DND-41 (cell line): ENCODE data around the gene WDFY4.

Experiments used
- EZH2 ChIP-seq: IDR thresholded peaks from 3 replicates; pipeline ENCODE4 v1.6.1; 2012; ENCODE audit warnings: borderline replicate concordance, low read depth, mild to moderate bottlenecking, moderate library complexity, low read length, inconsistent platforms; ENCODE audit not compliant: severe bottlenecking
- TF ChIP-seq, protein P1 (sequence below): IDR thresholded peaks from 2 replicates; pipeline ENCODE4 v1.5.1; 2012; ENCODE audit warnings: borderline replicate concordance, low read length, moderate library complexity, mild to moderate bottlenecking; ENCODE audit not compliant: poor library complexity, severe bottlenecking; ENCODE audit errors: extremely low read depth

DNA sequence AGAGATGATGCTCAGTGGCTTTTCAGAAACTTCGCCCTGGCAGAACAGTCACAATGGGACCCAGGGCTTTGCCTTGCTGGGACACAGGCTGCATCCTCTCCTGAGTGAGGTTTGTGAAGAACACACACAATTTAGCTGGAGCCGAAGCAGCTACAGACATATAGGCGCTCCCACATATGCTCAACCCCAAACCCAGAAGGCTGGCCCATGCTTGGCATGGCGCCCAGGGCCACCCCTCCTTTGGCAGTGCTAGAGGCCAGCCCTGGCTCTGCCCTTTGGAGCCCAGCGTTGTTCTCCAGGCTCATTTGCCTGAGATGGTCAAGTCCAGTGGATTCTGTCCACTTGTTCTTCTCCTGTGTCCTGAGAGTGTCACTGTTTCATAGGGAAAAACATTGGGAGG, 94.4 kb downstream of the WDFY4 start:
- TF ChIP-seq, protein P1, sequence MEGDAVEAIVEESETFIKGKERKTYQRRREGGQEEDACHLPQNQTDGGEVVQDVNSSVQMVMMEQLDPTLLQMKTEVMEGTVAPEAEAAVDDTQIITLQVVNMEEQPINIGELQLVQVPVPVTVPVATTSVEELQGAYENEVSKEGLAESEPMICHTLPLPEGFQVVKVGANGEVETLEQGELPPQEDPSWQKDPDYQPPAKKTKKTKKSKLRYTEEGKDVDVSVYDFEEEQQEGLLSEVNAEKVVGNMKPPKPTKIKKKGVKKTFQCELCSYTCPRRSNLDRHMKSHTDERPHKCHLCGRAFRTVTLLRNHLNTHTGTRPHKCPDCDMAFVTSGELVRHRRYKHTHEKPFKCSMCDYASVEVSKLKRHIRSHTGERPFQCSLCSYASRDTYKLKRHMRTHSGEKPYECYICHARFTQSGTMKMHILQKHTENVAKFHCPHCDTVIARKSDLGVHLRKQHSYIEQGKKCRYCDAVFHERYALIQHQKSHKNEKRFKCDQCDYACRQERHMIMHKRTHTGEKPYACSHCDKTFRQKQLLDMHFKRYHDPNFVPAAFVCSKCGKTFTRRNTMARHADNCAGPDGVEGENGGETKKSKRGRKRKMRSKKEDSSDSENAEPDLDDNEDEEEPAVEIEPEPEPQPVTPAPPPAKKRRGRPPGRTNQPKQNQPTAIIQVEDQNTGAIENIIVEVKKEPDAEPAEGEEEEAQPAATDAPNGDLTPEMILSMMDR = no peak
- TF ChIP-seq EZH2 = no peak
